ENCODE measurements around the gene SLC35C1.
A peak's percentile ranks its signal among the peaks of the same experiment; 100 is the strongest.

SLC35C1 gene

DNA sequence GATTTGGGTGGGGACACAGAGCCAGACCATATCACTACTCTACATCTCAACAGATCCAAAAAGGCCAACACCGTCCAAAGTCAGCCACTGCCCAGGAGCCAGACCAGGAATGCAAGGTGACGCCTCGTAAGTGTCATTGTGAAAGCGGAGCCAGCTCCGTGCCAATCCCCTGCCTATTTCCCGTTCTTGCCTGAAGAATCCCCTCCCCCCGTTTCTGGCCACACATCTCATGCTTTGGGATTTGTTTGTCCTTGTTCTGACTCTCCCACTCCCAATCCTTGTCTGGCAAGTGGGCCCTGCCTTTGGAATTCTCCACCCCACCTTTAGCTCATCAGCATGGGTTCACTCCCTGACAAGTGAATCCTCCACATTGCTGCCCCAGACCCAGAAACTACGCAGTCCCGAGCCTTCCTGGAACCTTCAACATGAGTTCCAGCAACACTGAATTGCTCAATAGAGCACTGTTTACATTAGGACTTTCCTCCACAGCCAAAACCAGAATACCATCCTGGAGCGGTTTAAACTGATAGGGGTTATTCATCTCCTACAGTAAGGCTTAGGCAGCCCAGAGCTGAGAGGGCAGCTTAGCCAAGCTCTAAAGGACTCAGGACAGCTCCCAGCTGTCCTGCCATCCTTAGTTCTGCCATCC, 6.0 kb upstream of the SLC35C1 start:
- TF ChIP-seq, protein P1, sequence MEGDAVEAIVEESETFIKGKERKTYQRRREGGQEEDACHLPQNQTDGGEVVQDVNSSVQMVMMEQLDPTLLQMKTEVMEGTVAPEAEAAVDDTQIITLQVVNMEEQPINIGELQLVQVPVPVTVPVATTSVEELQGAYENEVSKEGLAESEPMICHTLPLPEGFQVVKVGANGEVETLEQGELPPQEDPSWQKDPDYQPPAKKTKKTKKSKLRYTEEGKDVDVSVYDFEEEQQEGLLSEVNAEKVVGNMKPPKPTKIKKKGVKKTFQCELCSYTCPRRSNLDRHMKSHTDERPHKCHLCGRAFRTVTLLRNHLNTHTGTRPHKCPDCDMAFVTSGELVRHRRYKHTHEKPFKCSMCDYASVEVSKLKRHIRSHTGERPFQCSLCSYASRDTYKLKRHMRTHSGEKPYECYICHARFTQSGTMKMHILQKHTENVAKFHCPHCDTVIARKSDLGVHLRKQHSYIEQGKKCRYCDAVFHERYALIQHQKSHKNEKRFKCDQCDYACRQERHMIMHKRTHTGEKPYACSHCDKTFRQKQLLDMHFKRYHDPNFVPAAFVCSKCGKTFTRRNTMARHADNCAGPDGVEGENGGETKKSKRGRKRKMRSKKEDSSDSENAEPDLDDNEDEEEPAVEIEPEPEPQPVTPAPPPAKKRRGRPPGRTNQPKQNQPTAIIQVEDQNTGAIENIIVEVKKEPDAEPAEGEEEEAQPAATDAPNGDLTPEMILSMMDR (conservative IDR thresholded peaks at IDR 0.05; ENCODE audit: control insufficient read depth, insufficient read depth, low read depth, low read length), result no peak
- H3K4me3 ChIP-seq (ENCODE audit: control insufficient read depth, low read depth, low read length), result no peak overlapping the region
- no peak for DNase-seq (ENCODE audit: low read depth)

DNA sequence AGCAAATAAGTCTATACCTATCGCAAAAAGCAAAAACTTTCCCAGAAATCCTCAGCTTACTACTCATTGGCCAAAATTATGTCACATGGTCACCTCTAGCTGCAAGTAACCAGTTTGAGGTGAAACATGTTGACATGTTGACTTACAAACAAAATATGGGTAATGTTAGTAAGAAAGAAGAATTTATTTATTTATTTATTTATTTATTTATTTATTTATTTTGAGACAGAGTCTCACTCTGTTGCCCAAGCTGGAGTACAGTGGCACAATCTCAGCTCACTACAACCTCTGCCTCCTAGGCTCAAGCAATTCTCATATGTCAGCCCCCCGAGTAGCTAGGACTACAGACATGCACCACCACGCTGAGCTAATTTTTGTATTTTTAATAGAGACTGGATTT, 5.4 kb upstream of the SLC35C1 start:
- H3K4me3 ChIP-seq (ENCODE audit: control insufficient read depth, low read depth, low read length), result no peak overlapping the region
- TF ChIP-seq, protein P1 (conservative IDR thresholded peaks at IDR 0.05; ENCODE audit: control insufficient read depth, insufficient read depth, low read depth, low read length), result no peak
- no peak for DNase-seq (ENCODE audit: low read depth)

DNA sequence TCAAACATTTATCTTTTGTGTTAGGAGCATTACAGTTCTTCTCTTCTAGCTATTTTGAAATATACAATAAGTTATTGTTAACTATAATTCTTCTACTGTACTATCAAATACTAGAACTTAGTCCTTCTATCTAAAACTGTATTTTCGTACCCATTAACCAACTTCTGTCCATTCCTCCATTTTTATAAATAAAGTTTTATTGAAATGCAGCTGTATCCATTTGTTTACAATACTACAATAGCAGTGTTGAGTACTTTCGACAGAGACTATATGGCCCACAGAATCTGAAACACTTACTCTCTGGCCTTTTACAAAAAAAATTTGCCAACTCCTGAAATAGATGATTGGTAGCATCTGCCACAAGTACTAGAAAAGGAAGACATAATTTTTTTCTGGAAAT, 4.7 kb upstream of the SLC35C1 start:
- H3K4me3 ChIP-seq (ENCODE audit: control insufficient read depth, low read depth, low read length), result no peak overlapping the region
- TF ChIP-seq, protein P1 (conservative IDR thresholded peaks at IDR 0.05; ENCODE audit: control insufficient read depth, insufficient read depth, low read depth, low read length), result no peak
- DNase-seq (ENCODE audit: low read depth), result no peak

DNA sequence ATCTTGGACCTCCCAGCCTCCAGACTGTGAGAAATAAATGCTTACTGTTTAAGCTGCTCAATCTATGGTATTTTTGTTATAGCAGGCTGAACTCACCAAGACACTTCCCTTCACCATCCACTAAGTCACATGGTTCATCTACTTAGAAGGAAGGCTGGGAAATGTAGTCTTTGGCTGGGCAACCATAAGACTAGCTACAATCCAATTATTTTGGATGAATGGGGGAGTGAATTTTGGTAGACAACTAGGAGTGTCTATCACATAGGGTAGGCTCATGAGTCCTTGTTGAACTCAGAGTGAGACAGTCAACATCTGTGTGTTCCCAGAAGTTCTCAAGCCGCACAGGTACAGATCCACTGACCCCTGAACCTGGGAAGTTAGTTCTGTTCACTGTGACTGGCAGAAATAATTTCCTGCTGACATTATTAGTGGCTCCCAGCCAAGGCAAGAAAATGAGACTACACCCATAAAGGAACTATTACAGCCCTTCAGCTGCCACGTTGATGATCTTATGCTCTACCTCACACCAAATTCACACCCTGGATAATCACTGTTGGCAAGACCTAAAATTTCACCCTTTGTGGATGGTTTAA, 3.1 kb upstream of the SLC35C1 start:
- peak; percentile 29 for DNase-seq (ENCODE audit: low read depth)
- no peak overlapping the region for H3K4me3 ChIP-seq (ENCODE audit: control insufficient read depth, low read depth, low read length)
- TF ChIP-seq, protein P1 (conservative IDR thresholded peaks at IDR 0.05; ENCODE audit: control insufficient read depth, insufficient read depth, low read depth, low read length), result no peak

DNA sequence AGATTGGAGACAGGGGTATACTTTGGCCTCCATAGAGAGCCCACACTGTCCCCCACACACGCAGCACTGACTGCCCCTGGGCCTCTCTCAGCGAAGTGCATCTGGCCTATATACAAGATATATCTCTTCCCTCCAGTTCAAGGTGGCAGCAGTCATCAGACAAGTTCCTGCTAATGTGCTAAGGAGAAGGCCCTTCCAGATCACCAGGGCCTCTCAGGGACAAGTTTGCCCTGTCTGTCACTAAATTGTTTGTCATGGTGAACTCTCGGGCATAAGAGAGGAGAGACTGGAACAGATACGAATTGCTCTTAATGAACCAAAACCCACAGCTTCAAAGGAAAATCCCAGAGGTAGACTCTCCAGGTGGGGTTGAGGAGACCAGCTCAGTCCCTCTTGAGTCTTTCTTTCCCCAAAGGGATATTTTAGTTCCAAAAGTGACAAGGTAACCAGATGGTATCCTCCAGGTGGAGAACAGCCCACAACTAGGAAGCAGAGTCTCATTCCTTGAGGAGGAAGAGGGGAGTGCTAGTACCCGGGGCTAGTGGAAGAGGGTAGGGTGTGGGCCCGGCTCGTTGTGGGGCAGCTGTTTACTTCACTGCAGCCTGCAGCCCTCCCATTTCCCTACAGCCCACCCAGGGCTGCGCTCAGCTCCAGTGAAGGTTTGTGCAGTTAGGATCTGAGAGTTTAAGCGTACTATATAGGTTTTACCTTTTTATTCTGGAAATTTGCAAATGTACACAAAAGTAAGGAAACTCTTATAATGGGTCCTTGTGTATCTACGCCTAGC, 2.2 kb upstream of the SLC35C1 start:
- no peak for DNase-seq (ENCODE audit: low read depth)
- H3K4me3 ChIP-seq (ENCODE audit: control insufficient read depth, low read depth, low read length), result no peak overlapping the region
- TF ChIP-seq, protein P1 (conservative IDR thresholded peaks at IDR 0.05; ENCODE audit: control insufficient read depth, insufficient read depth, low read depth, low read length), result no peak

DNA sequence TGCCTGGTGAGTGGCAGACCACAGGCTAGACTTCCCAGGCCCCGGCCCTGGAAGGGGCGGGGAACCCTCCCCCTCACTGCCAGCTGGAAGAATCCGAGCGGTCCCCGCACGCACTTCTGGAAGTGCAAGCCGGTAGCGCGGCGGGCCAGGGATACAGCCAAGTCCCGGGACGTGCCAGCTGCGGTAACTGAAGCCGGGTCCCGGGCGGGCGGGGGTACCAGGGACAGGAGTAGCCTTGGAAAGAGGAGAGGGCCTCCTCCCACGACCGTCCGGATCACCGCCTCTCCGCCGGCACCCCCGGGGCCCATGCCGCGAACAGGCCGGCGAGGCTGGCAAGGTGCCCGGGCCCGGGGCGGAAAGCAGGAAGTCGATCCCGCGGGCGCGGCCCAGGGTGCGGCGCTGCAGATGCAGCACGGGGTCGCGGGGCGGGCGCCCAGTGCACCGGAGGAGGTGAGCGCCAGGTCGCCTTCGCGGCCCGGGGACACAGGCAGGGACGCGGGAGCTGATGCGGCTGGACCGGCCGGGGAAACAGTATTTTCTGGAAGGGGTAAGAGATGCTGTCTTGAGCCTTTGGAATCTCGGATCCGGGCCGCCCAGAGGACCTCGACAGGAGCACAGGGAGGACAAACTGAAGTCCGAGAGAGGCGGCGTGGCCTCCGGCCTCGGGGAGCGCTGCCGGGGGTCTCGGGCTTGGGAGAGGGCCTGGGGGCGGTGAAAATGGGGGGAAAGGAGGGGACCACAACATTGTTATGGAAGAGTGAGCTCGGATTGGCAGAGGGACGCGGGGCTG, 783 bp upstream of the SLC35C1 start:
- peak overlapping the region; percentile 85 for H3K4me3 ChIP-seq (ENCODE audit: control insufficient read depth, low read depth, low read length)
- DNase-seq (ENCODE audit: low read depth), result peak; percentile 24
- TF ChIP-seq, protein P1 (conservative IDR thresholded peaks at IDR 0.05; ENCODE audit: control insufficient read depth, insufficient read depth, low read depth, low read length), result no peak

Measured in fibroblast of mammary gland (primary cell).